Ramos (cell line): ENCODE data around the gene R3HDML.

Experiments used
- in situ Hi-C: fragments of 300-500 bp; cut with MboI; formaldehyde crosslinking; loops from one replicate; pipeline ENCODE4 v1.14.3; 2022; ENCODE audit warnings: low sequenced_read_pairs; ENCODE audit not compliant: unreplicated experiment

R3HDML gene

GRCh38 chr20:44395461-44396340 lies 58.9 kb downstream of the R3HDML start:
- in situ Hi-C loops, result no loop called here

- in situ Hi-C loops, result no loop called here
Observed at GRCh38 chr20:44396369-44397130, 59.7 kb downstream of the R3HDML start.

- in situ Hi-C loops, result no loop called here
Observed at GRCh38 chr20:44398335-44398734, 61.5 kb downstream of the R3HDML start.

- in situ Hi-C loops, result no loop called here
Observed at GRCh38 chr20:44399446-44399845, 62.6 kb downstream of the R3HDML start.

- in situ Hi-C loops, result no loop called here
Observed at GRCh38 chr20:44400671-44400969, 63.8 kb downstream of the R3HDML start.
